COR-L47 (cell line): ENCODE measurements around the gene OTOGL.

Source experiments
- DNase-seq: peaks from one replicate; lab custom pipeline; 2025; lab: John Stamatoyannopoulos, UW

OTOGL gene

GRCh38 chr12:80377140-80377794 lies 277.9 kb downstream of the OTOGL start:
- DNase-seq, result no peak

- DNase-seq, result no peak
These were observed 281.8 kb downstream of the OTOGL start for GRCh38 chr12:80381121-80381520.

- no peak for DNase-seq
These were observed 282.9 kb downstream of the OTOGL start for GRCh38 chr12:80382254-80382653.

- no peak for DNase-seq
These were observed 301.2 kb downstream of the OTOGL start for GRCh38 chr12:80400571-80400991.

- DNase-seq, result no peak
These were observed 301.9 kb downstream of the OTOGL start for GRCh38 chr12:80401191-80401590.

GRCh38 chr12:80404629-80405028 lies 305.3 kb downstream of the OTOGL start:
- DNase-seq, result no peak

- DNase-seq, result no peak
These were observed 306.9 kb downstream of the OTOGL start for GRCh38 chr12:80406253-80406652.

- no peak for DNase-seq
These were observed 312.4 kb downstream of the OTOGL start for GRCh38 chr12:80411787-80412186.

- DNase-seq, result peak; percentile 72
These were observed 313.1 kb downstream of the OTOGL start for GRCh38 chr12:80412343-80412953.

GRCh38 chr12:80413462-80413861 lies 314.1 kb downstream of the OTOGL start:
- DNase-seq, result no peak

- DNase-seq, result no peak
These were observed 316.1 kb downstream of the OTOGL start for GRCh38 chr12:80415466-80415865.

- no peak for DNase-seq
These were observed 320.3 kb downstream of the OTOGL start for GRCh38 chr12:80419644-80420043.

GRCh38 chr12:80420075-80420474 lies 320.7 kb downstream of the OTOGL start:
- no peak for DNase-seq

- no peak for DNase-seq
These were observed 323.2 kb downstream of the OTOGL start for GRCh38 chr12:80422550-80422949.
